ENCODE results near the gene PRKAG2.

The PRKAG2 gene

DNA sequence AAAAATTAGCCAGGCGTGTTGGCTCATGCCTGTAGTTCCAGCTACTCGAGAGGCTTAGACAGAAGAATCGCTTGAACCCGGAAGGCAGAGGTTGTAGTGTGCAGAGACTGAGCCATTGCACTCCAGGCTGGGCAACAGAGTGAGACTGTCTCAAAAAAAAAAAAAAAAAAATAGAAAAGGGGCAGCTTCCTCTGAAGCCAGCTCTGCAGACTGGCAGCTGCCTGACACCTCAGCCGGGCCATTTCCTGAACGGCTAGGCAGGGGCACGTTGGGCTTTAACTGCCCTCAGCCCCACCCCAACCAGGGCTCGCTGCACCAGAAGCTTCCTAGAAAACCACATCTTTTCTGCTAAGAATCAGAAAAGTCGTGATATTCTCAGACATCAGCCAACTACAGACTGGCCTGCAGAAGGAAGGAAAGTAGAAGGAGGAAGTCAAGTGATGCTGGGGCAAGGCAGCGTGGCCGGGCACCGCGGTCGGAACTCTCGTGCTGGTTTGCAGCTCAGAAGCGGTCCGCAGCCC, 38.0 kb downstream of the PRKAG2 start:
- Mint-ChIP-seq H3K36me3 (ENCODE audit: low read depth) (no peaks in the 10 kb centered on the region), H3K4me1 (ENCODE audit: low read depth) (peaks cover 20% of the 10 kb centered on the region), H3K27me3 (ENCODE audit: low read depth) (no peaks in the 10 kb centered on the region), H3K9me3 (no peaks in the 10 kb centered on the region), H3K4me3 (peak overlapping the region; percentile 65), H3K27ac (peak overlapping the region; percentile 77)
- DNase-seq (ENCODE audit: low spot score): no peak

DNA sequence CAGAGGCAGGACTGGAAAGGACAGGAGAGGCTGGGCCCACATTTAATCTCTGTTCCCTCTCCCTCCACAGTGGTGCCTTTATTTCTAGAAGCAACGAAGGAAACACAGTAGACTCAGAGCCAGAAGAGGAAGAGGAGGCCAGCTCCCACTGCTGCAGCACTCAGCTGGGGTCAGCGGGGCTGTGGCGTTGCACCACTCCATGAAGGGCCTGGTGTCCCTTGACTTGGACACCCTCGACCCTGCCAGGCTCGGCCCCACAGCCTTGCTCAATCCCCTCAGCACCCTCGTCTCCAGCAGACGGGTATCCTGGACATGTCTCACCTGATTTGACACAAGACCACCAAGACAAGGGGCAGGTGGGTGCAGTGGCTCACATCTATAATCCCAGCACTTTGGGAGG, 38.8 kb downstream of the PRKAG2 start:
- no peaks in the 10 kb centered on the region for H3K27me3 Mint-ChIP-seq (ENCODE audit: low read depth)
- DNase-seq (ENCODE audit: low spot score): no peak
- H3K36me3 Mint-ChIP-seq (ENCODE audit: low read depth): no peaks in the 10 kb centered on the region
- H3K27ac Mint-ChIP-seq: peak overlapping the region; percentile 23
- H3K4me1 Mint-ChIP-seq (ENCODE audit: low read depth): peaks cover 21% of the 10 kb centered on the region
- no peak overlapping the region for H3K4me3 Mint-ChIP-seq
- no peaks in the 10 kb centered on the region for H3K9me3 Mint-ChIP-seq

DNA sequence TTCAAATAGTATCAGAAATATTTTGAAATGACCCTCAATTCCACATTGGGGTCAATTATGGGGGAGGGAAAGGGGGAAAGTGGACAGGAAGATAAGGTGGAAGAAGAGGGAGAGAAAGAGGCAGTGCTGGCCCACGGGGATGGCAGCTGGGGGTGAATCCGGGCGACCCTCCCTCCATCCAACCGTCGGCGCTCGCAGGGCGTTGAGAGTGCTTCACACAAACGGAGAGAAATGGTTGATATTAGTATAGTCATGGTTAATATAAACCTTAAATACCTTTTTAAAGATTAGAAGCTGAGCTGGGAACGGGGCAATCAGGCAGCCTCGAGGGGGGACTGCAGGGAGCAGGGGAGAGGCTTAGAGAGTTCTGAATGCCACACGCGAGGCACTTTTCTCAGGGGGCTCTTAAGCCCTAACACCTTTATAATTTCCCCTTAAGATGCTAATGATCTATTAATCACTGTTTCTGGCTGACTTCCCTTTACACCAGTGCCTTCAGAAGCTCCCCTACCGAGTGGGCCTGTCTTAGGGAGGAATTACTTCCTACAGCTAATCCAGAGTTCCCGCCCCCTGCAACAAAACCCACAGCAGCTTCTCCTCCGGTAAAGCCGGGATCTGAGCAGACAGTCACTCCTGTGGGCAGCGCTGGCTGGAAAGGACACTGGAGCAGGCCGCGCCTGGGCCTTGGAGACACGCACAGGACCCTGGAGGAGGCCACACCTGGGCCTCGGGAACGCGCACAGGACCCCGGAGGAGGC, 39.5 kb downstream of the PRKAG2 start:
- Mint-ChIP-seq H3K4me1 (ENCODE audit: low read depth) (peaks cover 21% of the 10 kb centered on the region), H3K27ac (no peak overlapping the region)

DNA sequence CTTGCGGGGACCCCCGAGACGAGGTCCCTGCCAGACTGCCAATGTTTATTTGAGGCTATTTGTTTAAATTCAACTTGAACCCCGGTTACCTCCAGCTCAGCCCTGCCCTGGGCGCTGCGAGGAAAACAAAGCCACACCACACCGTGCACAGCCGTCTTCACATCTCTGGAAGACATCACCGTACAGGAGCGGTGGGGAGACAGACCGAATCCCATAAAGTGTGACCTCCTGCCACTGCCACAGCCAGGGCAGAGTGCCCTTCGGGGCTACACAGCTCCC, 40.0 kb downstream of the PRKAG2 start:
- Mint-ChIP-seq H3K27me3 (ENCODE audit: low read depth) (no peaks in the 10 kb centered on the region), H3K4me1 (ENCODE audit: low read depth) (peaks cover 21% of the 10 kb centered on the region), H3K36me3 (ENCODE audit: low read depth) (no peaks in the 10 kb centered on the region), H3K4me3 (no peak overlapping the region), H3K9me3 (no peaks in the 10 kb centered on the region), H3K27ac (no peak overlapping the region)
- no peak for DNase-seq (ENCODE audit: low spot score)

More for the DNA sequence above, 39.5 kb downstream of the PRKAG2 start:
- Mint-ChIP-seq H3K9me3 (no peaks in the 10 kb centered on the region), H3K36me3 (ENCODE audit: low read depth) (no peaks in the 10 kb centered on the region), H3K4me3 (no peak overlapping the region), H3K27me3 (ENCODE audit: low read depth) (no peaks in the 10 kb centered on the region)
- DNase-seq (ENCODE audit: low spot score): no peak

DNA sequence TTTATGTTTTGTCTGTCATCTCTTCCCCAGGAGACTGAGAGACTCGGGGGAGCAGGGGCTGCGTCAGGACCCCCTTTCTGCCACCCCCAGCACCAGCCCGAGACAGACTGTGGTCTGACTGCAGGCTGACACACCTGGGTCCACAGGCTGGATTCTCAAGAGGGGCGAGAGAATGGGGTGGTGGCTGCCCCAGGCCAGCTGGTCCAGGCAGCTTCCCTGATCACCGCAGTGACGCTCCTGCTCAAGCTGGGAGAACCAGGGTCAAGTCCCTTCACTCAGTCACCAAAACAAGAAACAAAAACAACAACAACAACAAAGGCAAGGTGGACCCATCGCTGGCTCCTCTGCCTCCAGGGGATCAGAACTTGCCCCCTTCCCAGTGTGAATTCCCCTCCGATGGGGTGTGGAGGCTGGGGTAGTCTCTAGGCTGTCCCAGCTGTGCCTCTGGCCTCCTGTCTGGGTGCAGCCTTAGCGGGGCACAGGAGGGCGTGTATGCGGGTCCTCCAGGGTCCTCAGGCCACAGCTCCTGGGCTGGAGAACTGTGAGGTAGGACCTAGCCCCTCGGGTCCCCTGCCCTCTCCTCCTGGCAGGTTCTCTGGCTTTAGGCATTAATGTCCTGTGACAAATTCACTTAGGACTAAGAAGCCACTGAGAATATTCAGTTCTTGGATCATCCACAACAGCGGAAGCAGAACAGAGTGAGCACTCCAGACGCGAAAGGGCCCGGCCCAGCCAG, 40.6 kb downstream of the PRKAG2 start:
- no peaks in the 10 kb centered on the region for H3K9me3 Mint-ChIP-seq
- H3K4me3 Mint-ChIP-seq: no peak overlapping the region
- no peaks in the 10 kb centered on the region for H3K36me3 Mint-ChIP-seq (ENCODE audit: low read depth)
- H3K27me3 Mint-ChIP-seq (ENCODE audit: low read depth): no peaks in the 10 kb centered on the region
- H3K27ac Mint-ChIP-seq: no peak overlapping the region
- H3K4me1 Mint-ChIP-seq (ENCODE audit: low read depth): peaks cover 21% of the 10 kb centered on the region
- DNase-seq (ENCODE audit: low spot score): no peak

DNA sequence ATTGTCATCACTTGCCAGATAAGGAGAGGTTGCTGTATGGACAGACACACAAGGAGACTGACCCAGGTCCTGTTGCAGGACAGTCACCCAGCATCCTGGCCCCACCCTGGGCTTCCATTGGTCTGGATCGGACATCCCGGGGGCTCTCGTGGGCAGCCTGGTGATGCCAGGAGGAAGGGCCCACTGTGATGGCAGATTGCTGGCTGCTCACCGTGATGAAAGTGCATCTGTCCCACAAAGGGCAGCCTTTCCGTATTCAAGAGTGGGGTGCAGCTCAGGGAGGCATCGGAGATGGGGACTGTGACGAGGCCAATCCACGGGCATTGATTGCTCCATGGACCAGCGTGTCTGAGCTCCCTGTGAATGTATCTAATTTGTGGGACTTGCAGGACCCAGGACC, 41.3 kb downstream of the PRKAG2 start:
- Mint-ChIP-seq H3K4me1 (ENCODE audit: low read depth) (peaks cover 21% of the 10 kb centered on the region), H3K27ac (no peak overlapping the region), H3K4me3 (no peak overlapping the region), H3K36me3 (ENCODE audit: low read depth) (no peaks in the 10 kb centered on the region), H3K9me3 (no peaks in the 10 kb centered on the region), H3K27me3 (ENCODE audit: low read depth) (no peaks in the 10 kb centered on the region)
- DNase-seq (ENCODE audit: low spot score): no peak

DNA sequence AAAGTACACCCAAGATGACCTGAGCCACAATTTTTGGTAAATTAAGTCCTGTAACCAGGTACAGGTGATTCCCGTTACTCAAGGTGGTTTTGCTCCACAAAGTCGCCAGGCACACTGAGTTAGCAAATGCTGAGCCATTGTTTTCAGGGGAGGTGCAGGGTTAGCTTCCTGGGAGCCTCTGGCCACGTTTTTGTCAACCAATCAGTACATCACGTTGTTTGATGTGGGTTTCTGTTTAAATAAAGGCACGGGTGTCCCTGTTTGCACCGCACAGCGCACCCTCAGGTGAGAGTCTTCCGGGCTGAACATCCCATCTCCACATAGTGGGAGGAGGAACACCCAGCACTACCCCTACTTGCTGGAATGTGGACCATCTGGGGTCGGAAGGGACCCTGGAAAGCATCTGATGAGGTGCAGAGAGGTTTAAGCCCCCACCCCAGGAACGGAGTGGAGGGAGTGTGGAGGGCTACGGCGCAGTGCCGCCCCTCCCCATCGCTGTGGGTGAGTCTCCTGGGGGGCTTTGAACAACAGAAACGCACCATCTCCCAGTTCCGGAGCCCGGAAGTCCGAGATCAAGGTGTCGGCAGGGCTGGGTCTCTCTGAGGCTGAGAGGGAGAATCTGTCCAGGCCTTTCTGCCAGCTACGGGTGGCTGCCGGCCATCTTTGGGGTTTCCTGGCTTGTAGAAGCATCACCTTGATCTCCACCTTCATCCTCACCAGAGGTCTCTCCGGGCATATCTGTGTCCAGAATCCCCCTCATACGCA, 42.5 kb downstream of the PRKAG2 start:
- Mint-ChIP-seq H3K4me1 (ENCODE audit: low read depth) (peaks cover 17% of the 10 kb centered on the region), H3K27ac (no peak overlapping the region), H3K9me3 (no peaks in the 10 kb centered on the region), H3K4me3 (no peak overlapping the region), H3K36me3 (ENCODE audit: low read depth) (no peaks in the 10 kb centered on the region), H3K27me3 (ENCODE audit: low read depth) (no peaks in the 10 kb centered on the region)
- DNase-seq (ENCODE audit: low spot score): no peak

DNA sequence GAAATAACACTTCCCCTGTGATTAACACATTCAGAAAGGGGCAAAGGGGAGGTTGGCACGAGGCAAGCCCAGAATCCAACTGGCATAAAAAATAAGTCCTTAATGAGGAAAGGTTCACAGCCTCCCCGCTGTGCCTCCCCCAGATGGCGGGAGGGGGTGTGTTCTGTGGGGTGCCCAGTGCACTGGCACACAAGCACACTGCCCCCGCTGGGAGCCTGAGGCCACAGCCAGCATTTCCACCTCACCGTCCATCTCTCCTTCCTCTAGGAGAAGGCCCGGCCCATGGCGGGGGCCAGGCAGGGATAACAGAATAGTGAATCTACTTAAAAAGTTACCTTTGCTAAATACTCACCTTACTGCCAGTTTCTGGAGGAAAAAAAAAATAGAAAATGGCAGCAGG, 43.2 kb downstream of the PRKAG2 start:
- H3K36me3 Mint-ChIP-seq (ENCODE audit: low read depth): no peaks in the 10 kb centered on the region
- peaks cover 15% of the 10 kb centered on the region for H3K4me1 Mint-ChIP-seq (ENCODE audit: low read depth)
- H3K9me3 Mint-ChIP-seq: no peaks in the 10 kb centered on the region
- H3K27ac Mint-ChIP-seq: no peak overlapping the region
- no peak overlapping the region for H3K4me3 Mint-ChIP-seq
- DNase-seq (ENCODE audit: low spot score): no peak
- no peaks in the 10 kb centered on the region for H3K27me3 Mint-ChIP-seq (ENCODE audit: low read depth)

DNA sequence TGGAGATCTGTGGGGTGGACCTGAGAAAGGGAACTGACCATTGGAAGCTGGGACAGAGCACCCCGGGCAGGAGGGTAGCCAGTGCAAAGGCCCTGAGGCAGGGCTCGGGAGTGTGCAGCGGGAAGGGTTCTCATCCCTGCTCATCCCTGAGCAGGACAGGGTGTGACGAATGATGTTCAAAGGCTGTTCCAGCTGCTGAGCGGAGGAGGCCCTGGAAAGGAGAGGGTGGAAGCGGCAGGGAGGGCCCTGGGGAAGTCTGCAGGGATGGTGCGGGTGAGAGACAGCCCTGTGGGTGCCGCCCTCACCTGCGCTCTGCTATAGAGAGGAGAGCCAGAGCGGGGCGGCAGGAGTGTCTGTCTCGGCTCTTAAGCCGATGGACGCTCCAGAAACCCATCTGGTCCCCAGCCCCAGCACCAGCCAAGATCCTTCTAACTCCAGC, 43.7 kb downstream of the PRKAG2 start:
- no peak for DNase-seq (ENCODE audit: low spot score)
- Mint-ChIP-seq H3K9me3 (no peaks in the 10 kb centered on the region), H3K4me1 (ENCODE audit: low read depth) (peaks cover 12% of the 10 kb centered on the region), H3K4me3 (no peak overlapping the region), H3K27ac (no peak overlapping the region), H3K27me3 (ENCODE audit: low read depth) (no peaks in the 10 kb centered on the region), H3K36me3 (ENCODE audit: low read depth) (no peaks in the 10 kb centered on the region)

DNA sequence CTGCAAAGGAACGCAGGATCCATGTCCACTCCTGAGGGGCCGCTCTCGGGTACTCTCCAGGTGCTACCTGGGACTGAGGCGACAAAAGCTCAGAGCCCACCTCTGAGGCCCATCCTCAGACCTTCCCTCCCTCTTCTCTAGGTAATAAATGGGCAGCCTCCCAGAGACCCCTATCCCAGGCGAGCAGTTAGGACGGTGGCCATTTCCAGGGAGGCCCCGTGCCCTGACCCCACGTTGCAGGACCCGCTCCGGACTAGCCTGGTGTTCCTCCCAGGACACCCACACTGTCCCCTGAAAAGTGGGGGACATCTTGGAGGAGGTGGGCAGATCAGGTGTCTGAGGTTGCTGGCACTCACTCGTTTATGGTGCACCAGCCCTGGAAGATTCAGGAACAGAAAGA, 44.3 kb downstream of the PRKAG2 start:
- no peak overlapping the region for H3K4me3 Mint-ChIP-seq
- no peaks in the 10 kb centered on the region for H3K36me3 Mint-ChIP-seq (ENCODE audit: low read depth)

DNA sequence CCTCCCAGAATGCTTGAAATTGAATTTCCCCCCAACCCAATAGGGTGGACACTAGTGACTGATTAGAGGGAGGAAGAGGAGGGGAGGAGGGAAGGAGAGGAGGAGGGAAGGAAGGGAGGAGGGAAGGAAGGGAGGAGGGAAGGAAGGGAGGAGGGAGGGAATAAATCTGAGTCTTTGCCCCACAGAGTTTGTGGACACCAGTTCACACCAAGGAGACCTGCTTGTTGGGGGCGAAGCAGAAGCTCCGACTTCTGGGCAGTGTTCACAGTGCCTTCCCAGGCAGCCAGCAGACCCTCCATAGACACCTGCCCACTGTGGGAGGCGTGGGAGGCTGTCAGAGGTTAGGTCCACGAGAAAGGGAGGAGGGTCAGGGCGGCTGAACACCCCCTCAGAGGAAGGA, 44.8 kb downstream of the PRKAG2 start:
- Mint-ChIP-seq H3K27me3 (ENCODE audit: low read depth) (no peaks in the 10 kb centered on the region), H3K27ac (no peak overlapping the region), H3K4me3 (no peak overlapping the region), H3K9me3 (no peaks in the 10 kb centered on the region), H3K4me1 (ENCODE audit: low read depth) (peaks cover 8% of the 10 kb centered on the region), H3K36me3 (ENCODE audit: low read depth) (no peaks in the 10 kb centered on the region)
- DNase-seq (ENCODE audit: low spot score): no peak

More for the DNA sequence above, 44.3 kb downstream of the PRKAG2 start:
- Mint-ChIP-seq H3K4me1 (ENCODE audit: low read depth) (peaks cover 8% of the 10 kb centered on the region), H3K9me3 (no peaks in the 10 kb centered on the region), H3K27me3 (ENCODE audit: low read depth) (no peaks in the 10 kb centered on the region), H3K27ac (no peak overlapping the region)
- no peak for DNase-seq (ENCODE audit: low spot score)

DNA sequence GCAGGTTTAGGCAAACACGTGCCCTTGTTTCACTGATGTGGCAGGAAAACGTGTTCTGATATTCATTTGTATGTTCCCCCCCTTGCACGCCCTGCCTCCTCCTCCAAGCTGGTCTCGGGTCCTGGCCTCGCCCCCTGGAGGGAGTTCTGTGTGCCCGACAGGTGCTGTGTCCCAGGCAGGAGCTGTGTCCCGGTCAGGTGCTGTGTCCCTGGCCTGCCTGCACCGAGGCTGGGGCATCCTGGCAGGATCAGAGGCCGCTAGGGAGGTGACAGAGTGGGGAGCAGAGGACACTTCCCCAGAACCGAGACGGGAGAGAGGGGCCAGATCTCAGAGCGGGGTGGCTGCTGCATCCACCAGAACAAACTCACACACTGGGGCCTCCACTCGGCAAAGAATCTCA, 45.3 kb downstream of the PRKAG2 start:
- H3K27me3 Mint-ChIP-seq (ENCODE audit: low read depth): no peaks in the 10 kb centered on the region
- no peak overlapping the region for H3K27ac Mint-ChIP-seq
- no peak for DNase-seq (ENCODE audit: low spot score)
- H3K9me3 Mint-ChIP-seq: no peaks in the 10 kb centered on the region
- H3K4me3 Mint-ChIP-seq: no peak overlapping the region
- no peaks in the 10 kb centered on the region for H3K36me3 Mint-ChIP-seq (ENCODE audit: low read depth)
- H3K4me1 Mint-ChIP-seq (ENCODE audit: low read depth): peaks cover 8% of the 10 kb centered on the region

DNA sequence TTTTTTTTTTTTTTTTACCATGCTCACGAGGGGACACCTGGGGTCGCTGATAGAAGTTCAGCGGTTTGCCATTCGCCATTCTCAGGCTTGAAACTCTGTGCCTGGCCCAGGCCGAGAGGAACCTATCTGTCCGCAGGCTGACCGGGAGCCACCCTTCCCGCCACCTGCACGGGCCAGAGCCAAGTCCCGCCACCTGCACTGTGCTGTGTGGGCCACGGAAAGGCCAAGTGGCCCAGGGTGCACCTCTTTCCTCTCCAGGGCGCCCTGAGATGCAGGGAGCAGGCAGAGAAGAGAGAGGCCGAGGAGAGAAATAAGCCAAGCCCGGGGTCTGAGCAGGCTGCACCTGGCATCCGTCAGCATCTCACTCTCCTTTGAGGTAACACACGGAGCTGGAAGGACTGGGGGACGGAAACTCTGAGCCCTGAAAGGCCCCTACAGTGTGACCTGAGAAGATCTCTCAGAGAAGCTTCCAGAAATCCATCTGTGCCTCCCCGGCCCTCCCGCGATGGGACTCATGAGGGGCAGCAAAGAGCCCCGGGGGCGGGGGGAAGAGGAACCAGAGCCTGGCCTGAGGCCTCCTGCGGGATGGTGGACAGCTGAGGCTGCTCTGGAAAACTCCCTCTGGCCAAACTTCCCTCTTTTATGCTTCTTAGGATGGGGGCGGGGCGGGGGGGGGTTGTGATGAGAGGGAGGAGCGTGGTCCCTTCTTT, 46.6 kb downstream of the PRKAG2 start:
- H3K27me3 Mint-ChIP-seq (ENCODE audit: low read depth): no peaks in the 10 kb centered on the region
- H3K36me3 Mint-ChIP-seq (ENCODE audit: low read depth): no peaks in the 10 kb centered on the region
- no peak overlapping the region for H3K27ac Mint-ChIP-seq
- H3K9me3 Mint-ChIP-seq: no peaks in the 10 kb centered on the region
- DNase-seq (ENCODE audit: low spot score): no peak
- H3K4me3 Mint-ChIP-seq: no peak overlapping the region
- peaks cover 8% of the 10 kb centered on the region for H3K4me1 Mint-ChIP-seq (ENCODE audit: low read depth)

All from T-helper 2 cell treated with Interferon-gamma antibody and Interleukin-4, amounts not matched to agents 5 μg/mL and 100 μg/mL, for 36 hours (primary cell).